OCI-LY1 (cell line): Measurements from ENCODE around the gene DEAF1.
A peak's percentile ranks its signal among the peaks of the same experiment; 100 is the strongest.

ENCODE experiments used
- H2AFZ ChIP-seq: fragments of 200-600 bp; sonication (generic), shearing (Covaris generic); 2 replicates; pipeline ENCODE4 v1.6.0; 2014; ENCODE audit warnings: antibody characterized with exemption, mild to moderate bottlenecking, low read length
- H3F3A ChIP-seq: fragments of 200-600 bp; sonication (generic), shearing (Covaris generic); 2 replicates; pipeline ENCODE4 v1.6.0; 2014; ENCODE audit warnings: mild to moderate bottlenecking, antibody characterized with exemption, low read length, moderate library complexity; ENCODE audit not compliant: insufficient read depth
- H3K27ac ChIP-seq: fragments of 200-600 bp; sonication (generic); 2 replicates; pipeline ENCODE4 v1.5.1; 2014; ENCODE audit warnings: low read length, mixed run types, mild to moderate bottlenecking, low read depth; ENCODE audit not compliant: poor library complexity, severe bottlenecking
- H3K27me3 ChIP-seq: fragments of 200-600 bp; sonication (generic); 2 replicates; pipeline ENCODE4 v1.6.0; 2014; ENCODE audit warnings: antibody characterized with exemption, mild to moderate bottlenecking, low read length, moderate library complexity; ENCODE audit not compliant: insufficient read depth
- H3K36me3 ChIP-seq: fragments of 200-600 bp; sonication (generic); 2 replicates; pipeline ENCODE4 v1.6.1; 2014; ENCODE audit warnings: mild to moderate bottlenecking, antibody characterized with exemption, low read length, moderate library complexity, mixed read lengths; ENCODE audit not compliant: insufficient read depth
- H3K4me1 ChIP-seq: fragments of 200-600 bp; sonication (generic); 2 replicates; pipeline ENCODE4 v1.5.1; 2014; ENCODE audit warnings: mild to moderate bottlenecking, low read length, moderate library complexity; ENCODE audit not compliant: insufficient read depth, severe bottlenecking
- H3K4me2 ChIP-seq: fragments of 200-600 bp; sonication (generic), shearing (Covaris generic); 2 replicates; pipeline ENCODE4 v1.6.1; 2014; ENCODE audit warnings: low read length
- H3K4me3 ChIP-seq: fragments of 200-600 bp; sonication (generic); 2 replicates; pipeline ENCODE4 v1.5.1; 2014; ENCODE audit warnings: low read length, low read depth, mild to moderate bottlenecking, mixed read lengths; ENCODE audit not compliant: poor library complexity, severe bottlenecking
- H3K79me2 ChIP-seq: fragments of 200-600 bp; shearing (Covaris generic); 2 replicates; pipeline ENCODE4 v1.6.1; 2016; ENCODE audit warnings: mixed run types, low read length, mixed read lengths; ENCODE audit not compliant: insufficient read depth
- H3K9ac ChIP-seq: fragments of 200-600 bp; sonication (generic), shearing (Covaris generic); 2 replicates; pipeline ENCODE4 v1.6.1; 2014; ENCODE audit warnings: mild to moderate bottlenecking, low read length, mixed read lengths
- H3K9me2 ChIP-seq: fragments of 200-600 bp; sonication (generic), shearing (Covaris generic); 2 replicates; pipeline ENCODE4 v1.6.1; 2014; ENCODE audit warnings: low read depth, mild to moderate bottlenecking, low read length, mixed read lengths
- H3K9me3 ChIP-seq: fragments of 200-600 bp; shearing (Covaris generic); 2 replicates; pipeline ENCODE4 v1.6.1; 2014; ENCODE audit warnings: low read length, mixed read lengths
- H4K20me1 ChIP-seq: fragments of 200-600 bp; sonication (generic), shearing (Covaris generic); 2 replicates; pipeline ENCODE4 v1.6.0; 2016; ENCODE audit warnings: mild to moderate bottlenecking, low read length; ENCODE audit not compliant: insufficient read depth
- EZH2 ChIP-seq: fragments of 200-600 bp; sonication (generic), shearing (Covaris generic); IDR thresholded peaks from 2 replicates; pipeline ENCODE4 v1.8.0; 2017; ENCODE audit warnings: borderline replicate concordance, mixed run types, mild to moderate bottlenecking, antibody characterized with exemption, low read length, moderate library complexity, mixed read lengths
- TF ChIP-seq, protein P1 (sequence below): fragments of 200-600 bp; sonication (generic), shearing (Covaris generic); IDR thresholded peaks from 2 replicates; pipeline ENCODE4 v1.5.1; 2017; ENCODE audit warnings: mild to moderate bottlenecking, antibody characterized with exemption, low read length, moderate library complexity, mixed read lengths

DEAF1 gene

DNA sequence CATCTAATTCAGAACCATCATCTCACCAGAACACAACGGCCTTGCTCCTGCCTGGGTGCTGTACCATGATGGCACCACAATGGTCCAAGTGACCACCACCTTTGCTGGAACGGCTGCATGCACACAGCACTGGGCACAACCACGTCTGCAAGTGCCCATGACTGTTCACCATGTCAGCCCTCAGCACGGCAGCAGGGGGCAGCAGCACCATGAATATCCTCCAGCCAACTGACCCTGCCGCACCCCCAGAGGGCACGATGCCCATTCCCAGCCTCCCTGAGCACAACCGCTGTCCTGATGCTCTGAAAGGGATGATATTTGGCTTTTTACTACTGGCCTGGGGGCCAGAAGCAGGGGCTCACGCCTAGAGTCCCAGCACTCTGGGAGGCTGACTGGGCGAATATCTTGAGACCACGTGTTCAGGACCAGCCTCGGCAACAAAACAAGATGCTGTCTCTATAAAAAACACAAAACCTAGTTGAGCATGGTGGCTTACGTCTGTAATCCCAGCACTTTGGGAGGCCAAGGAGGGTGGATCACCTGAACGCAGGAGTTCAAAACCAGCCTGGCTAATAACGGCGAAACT lies 32.2 kb downstream of the DEAF1 start:
- H3K9ac ChIP-seq: no peak overlapping the region
- H3K36me3 ChIP-seq: peaks cover 18% of the 10 kb centered on the region
- no peak overlapping the region for H3K4me2 ChIP-seq
- TF ChIP-seq, protein P1, sequence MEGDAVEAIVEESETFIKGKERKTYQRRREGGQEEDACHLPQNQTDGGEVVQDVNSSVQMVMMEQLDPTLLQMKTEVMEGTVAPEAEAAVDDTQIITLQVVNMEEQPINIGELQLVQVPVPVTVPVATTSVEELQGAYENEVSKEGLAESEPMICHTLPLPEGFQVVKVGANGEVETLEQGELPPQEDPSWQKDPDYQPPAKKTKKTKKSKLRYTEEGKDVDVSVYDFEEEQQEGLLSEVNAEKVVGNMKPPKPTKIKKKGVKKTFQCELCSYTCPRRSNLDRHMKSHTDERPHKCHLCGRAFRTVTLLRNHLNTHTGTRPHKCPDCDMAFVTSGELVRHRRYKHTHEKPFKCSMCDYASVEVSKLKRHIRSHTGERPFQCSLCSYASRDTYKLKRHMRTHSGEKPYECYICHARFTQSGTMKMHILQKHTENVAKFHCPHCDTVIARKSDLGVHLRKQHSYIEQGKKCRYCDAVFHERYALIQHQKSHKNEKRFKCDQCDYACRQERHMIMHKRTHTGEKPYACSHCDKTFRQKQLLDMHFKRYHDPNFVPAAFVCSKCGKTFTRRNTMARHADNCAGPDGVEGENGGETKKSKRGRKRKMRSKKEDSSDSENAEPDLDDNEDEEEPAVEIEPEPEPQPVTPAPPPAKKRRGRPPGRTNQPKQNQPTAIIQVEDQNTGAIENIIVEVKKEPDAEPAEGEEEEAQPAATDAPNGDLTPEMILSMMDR: peak; percentile 84
- TF ChIP-seq EZH2: no peak
- no peaks in the 10 kb centered on the region for H3K27me3 ChIP-seq
- H3K27ac ChIP-seq: no peak overlapping the region
- no peaks in the 10 kb centered on the region for H3F3A ChIP-seq
- peaks cover 13% of the 10 kb centered on the region for H3K4me1 ChIP-seq
- H3K9me2 ChIP-seq: no peaks in the 10 kb centered on the region
- H2AFZ ChIP-seq: no peak overlapping the region
- H3K79me2 ChIP-seq: no peaks in the 10 kb centered on the region
- no peaks in the 10 kb centered on the region for H3K9me3 ChIP-seq
- no peak overlapping the region for H3K4me3 ChIP-seq
- H4K20me1 ChIP-seq: no peaks in the 10 kb centered on the region

DNA sequence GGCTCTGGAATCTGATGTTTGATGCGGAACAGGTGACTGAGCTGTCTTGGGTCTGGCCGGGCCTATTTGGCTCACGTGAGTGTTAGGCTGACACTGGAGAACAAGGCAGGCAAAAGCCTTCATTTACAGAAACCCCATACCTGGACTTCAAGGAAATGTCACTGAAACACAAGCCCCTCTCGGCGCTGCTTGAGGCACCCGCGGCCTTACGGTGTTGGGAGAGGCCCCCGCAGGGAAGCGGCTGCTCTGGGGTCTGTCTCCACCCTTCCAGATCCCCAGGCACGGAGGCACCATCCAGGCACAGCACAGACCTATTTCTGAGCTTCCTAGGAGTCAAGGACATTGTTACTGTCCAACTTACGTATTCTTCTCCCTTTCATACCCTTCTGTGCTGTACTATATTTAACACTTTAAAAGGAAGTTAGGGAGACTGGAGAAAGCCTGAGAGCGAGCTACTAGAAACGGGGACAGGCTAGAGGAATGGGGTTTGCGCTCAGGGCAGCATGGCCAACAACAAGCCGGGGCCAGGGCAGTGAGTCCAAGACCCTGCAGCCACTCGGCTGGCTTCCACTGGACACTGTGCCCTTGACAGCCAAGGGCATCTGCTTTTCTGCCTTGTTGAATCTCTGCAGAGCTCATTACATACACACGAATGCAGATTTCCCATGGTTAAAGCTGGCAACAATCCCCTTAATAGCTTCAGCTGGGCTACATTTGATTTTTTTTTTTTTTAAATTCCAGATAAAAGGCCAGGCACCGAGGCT lies 34.2 kb downstream of the DEAF1 start:
- Histone ChIP-seq H3K36me3 (peaks cover 11% of the 10 kb centered on the region), H3F3A (no peaks in the 10 kb centered on the region), H3K79me2 (no peaks in the 10 kb centered on the region), H3K9me2 (no peaks in the 10 kb centered on the region), H3K27me3 (no peaks in the 10 kb centered on the region), H3K4me2 (no peak overlapping the region), H4K20me1 (no peaks in the 10 kb centered on the region), H3K4me1 (peaks cover 13% of the 10 kb centered on the region), H2AFZ (no peak overlapping the region), H3K27ac (no peak overlapping the region), H3K9ac (no peak overlapping the region), H3K4me3 (no peak overlapping the region), H3K9me3 (no peaks in the 10 kb centered on the region)
- TF ChIP-seq, protein P1: no peak
- no peak for TF ChIP-seq EZH2

GRCh38 chr11:660281-660680 lies 34.7 kb downstream of the DEAF1 start:
- Histone ChIP-seq H2AFZ (no peak overlapping the region), H4K20me1 (no peaks in the 10 kb centered on the region), H3K27ac (no peak overlapping the region), H3K4me1 (peaks cover 13% of the 10 kb centered on the region), H3K9me2 (no peaks in the 10 kb centered on the region), H3K4me2 (no peak overlapping the region), H3K4me3 (no peak overlapping the region), H3F3A (no peaks in the 10 kb centered on the region), H3K27me3 (no peaks in the 10 kb centered on the region), H3K9ac (no peak overlapping the region), H3K9me3 (no peaks in the 10 kb centered on the region), H3K36me3 (peaks cover 9% of the 10 kb centered on the region; the same call in 1 of the 2 replicates), H3K79me2 (no peaks in the 10 kb centered on the region)
- TF ChIP-seq EZH2: no peak
- TF ChIP-seq, protein P1: no peak
